GM10248 (cell line): Measurements from ENCODE around the gene TLCD3A.
A peak's percentile ranks its signal among the peaks of the same experiment; 100 is the strongest.
"Not testable (repeated sequence)": the region's sequence is repeated elsewhere in the genome, so short reads cannot be mapped to it uniquely, and the experiment has no call there.

Experiments used
- CTCF ChIA-PET: fragments of 300-600 bp; sonication (Branson Sonifier 250); formaldehyde crosslinking; extraction: SDS; loops from one replicate; lab custom pipeline; 2021; ENCODE audit warnings: antibody characterized with exemption; lab: Yijun Ruan, JAX
- POLR2A ChIA-PET: fragments of 350-650 bp; sonication (Branson Sonifier 250); formaldehyde crosslinking; extraction: SDS; loops from one replicate; lab custom pipeline; 2020; ENCODE audit warnings: antibody characterized with exemption; lab: Yijun Ruan, JAX
- DNase-seq: peaks from one replicate; pipeline ENCODE4 v3.0.0; 2012; ENCODE audit errors: extremely low spot score
- CTCF ChIP-seq: IDR thresholded peaks from 2 replicates; pipeline ENCODE4 v1.5.1; 2012; ENCODE audit warnings: mild to moderate bottlenecking, low read depth; ENCODE audit errors: extremely low read depth, missing control alignments, control extremely low read depth

The TLCD3A gene

DNA sequence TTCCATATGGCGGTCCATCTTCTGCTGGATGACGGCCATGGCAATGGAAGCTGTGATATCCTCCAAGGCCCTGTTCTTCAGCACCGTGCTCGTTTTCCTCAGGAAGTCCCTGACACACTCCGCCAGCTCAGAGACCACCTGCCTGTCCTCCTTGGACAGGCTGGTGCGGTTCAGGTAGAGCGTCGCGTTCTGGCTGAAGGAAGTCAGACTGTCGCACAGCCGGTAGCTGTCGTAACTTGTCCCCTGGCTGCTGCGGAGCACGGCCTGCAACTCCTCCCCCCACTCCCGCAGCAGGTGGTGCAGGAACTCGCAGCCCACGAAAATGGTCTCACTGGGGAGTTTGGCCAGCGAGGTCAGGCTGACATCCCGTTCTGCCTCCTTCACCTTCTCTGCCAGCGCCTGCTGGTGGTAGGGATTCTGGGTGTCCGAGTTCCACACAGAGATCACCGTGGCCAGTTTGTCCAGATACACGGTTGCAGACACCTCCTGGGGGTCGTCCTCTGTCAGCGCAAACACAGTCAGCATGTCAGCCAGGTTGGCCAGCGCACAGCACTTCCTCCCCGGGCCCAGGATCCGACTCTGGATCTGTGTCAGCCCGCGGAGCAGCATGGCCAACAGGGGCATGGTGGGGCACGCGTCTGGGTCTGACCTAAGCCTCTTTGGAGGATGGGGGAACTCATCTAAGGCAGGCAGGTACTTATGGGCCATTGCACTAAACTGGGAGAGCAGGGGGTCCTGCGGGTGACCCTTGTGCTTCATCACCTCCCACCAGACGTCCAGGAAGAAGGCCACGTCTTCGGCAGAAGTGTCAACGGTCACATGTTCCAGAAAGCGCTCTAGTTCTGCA, 14.6 kb downstream of the TLCD3A start:
- TF ChIP-seq CTCF: no peak
- ChIA-PET POLR2A (no interaction called here), CTCF (interaction anchor here (1.0 to 1.2 kb wide), 2 partner anchors 14 to 47 kb away, joined by 3 read pairs; no protein-coding TSS in a partner anchor)
- DNase-seq: no peak

DNA sequence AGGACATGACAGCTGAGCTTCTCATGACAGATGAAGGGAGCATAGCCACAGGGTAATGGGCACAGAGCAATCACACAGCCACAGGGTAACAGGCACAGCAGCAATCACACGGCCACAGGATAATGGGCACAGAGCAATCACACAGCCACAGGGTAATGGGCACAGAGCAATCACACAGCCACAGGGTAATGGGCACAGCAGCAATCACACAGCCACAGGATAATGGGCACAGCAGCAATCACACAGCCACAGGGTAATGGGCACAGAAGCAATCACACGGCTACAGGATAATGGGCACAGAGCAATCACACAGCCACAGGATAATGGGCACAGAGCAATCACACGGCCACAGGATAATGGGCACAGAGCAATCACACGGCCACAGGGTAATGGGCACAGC, 16.2 kb downstream of the TLCD3A start:
- POLR2A ChIA-PET, DNase-seq: not testable (repeated sequence)
- CTCF ChIA-PET: interaction anchor here (1.2 kb wide), 1 partner anchor 15 kb away, joined by 3 read pairs; no protein-coding TSS in a partner anchor

DNA sequence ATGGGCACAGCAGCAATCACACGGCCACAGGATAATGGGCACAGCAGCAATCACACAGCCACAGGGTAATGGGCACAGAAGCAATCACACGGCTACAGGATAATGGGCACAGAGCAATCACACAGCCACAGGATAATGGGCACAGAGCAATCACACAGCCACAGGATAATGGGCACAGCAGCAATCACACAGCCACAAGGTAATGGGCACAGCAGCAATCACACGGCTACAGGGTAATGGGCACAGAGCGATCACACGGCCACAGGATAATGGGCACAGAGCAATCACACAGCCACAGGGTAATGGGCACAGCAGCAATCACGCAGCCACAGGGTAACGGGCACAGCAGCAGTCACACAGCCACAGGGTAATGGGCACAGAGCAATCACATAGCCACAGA, 17.0 kb downstream of the TLCD3A start:
- POLR2A ChIA-PET, DNase-seq: not testable (repeated sequence)
- CTCF ChIA-PET: interaction anchor here (1.4 to 1.8 kb wide), 2 partner anchors 49 to 247 kb away, joined by 4 to 7 read pairs; partner anchors contain the start of gene TIMM22

- TF ChIP-seq CTCF: no peak
- no peak for DNase-seq
- ChIA-PET CTCF (interaction anchor here (0.8 to 1.8 kb wide), 9 partner anchors 8 to 248 kb away, joined by 3 to 7 read pairs (median 3); partner anchors contain the start of gene TIMM22), POLR2A (interaction anchor here (0.7 to 1.3 kb wide), 2 partner anchors 8 to 87 kb away, joined by 3 to 5 read pairs; no protein-coding TSS in a partner anchor)
Observed at GRCh38 chr17:750431-751037, 18.1 kb downstream of the TLCD3A start.

DNA sequence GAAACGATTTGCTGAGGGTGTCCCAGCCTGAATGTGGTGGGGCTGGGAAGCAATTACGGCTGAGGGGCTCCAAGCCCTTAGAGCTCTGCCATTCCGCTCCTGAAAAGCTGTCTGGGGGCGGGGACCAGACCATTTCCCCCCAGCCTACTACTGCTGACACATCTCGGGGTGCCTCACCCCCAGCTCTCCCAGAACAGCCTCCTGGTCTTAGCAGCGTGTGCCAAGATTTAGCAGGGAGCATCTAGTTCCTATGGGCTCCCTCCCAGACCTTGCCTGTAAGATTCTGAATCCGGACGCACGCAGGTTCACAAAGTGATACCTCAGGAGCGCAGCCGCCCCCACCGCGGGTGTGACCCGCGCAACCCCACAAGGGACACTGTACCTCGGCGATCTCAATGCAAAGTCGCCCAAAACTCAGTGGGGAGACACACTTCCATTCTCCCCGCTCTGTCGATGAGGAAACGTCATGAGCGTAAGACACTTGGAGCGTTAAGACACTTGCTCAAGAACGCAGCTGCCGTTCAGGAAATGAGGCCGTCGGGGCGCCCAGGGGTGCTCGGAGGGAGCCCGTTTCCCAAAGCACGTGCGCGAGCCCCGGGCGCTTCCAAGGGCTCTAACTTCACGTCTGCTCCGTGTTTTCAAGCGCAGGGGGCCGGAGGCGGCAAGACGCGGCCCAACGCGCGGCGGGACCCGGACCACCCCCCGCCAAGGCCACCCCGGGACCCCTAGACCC, 19.0 kb downstream of the TLCD3A start:
- CTCF ChIA-PET: interaction anchor here (0.8 to 1.3 kb wide), 8 partner anchors 9 to 56 kb away, joined by 3 to 4 read pairs (median 3); no protein-coding TSS in a partner anchor
- DNase-seq: peak; percentile 62
- TF ChIP-seq CTCF: no peak
- POLR2A ChIA-PET: interaction anchor here (1.3 kb wide), 1 partner anchor 9 kb away, joined by 3 read pairs; no protein-coding TSS in a partner anchor

- ChIA-PET CTCF (interaction anchor here (0.8 to 2.0 kb wide), 18 partner anchors 8 to 340 kb away, joined by 3 to 10 read pairs (median 3); partner anchors contain the start of genes GLOD4, MRM3 and TIMM22), POLR2A (no interaction called here)
- DNase-seq: peak; percentile 98
- peak; percentile 98 for TF ChIP-seq CTCF
Observed at GRCh38 chr17:752002-752619, 19.7 kb downstream of the TLCD3A start, which contains the start of gene GEMIN4. Gene GEMIN4 (minus strand): TSS chr17:752264. CDS start chr17:752142, 122 bp downstream.
